ENCODE measurements around the gene SYNGR3.

SYNGR3 gene

DNA sequence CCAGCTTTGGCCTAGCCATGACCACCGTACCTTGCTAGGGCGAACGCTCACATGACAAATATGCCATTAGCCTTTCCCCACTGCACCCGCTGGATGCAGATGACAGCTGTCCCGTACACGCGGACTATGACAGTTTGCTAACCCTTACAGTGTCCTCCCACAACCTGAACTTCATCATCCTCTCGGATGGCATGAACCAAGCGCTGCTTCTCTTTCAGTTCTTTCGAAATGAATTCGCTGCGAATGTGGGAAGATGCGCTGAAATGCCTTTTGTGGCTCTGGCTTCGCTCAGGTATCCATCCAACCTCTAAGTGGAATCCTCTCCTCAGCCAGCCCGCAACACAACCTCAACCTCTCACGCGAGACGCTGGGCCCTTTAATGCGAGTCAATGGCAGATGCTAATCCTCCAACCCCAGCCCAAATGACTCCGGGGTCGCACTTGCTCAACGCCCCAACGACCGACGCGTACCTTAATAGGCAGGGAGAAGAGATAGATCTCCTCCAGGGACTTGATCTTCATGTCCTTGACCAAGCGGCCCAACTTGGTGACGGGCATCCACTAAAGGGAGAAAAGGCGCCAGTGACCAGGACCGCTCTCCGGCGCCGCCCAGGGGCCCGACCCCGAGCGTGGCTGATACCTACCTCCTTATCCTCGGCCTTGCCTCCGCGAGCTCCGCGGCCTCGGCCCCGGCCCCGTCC is 25.8 kb upstream of the SYNGR3 start:
- peaks cover 39% of the 10 kb centered on the region for H3K4me1 ChIP-seq (ENCODE audit: control insufficient read depth, low read length)
- peak overlapping the region; percentile 100 for H3K4me3 ChIP-seq (ENCODE audit: low read length)
- H4K20me1 ChIP-seq (ENCODE audit: control insufficient read depth, insufficient read depth, low read depth, low read length) = peaks cover 10% of the 10 kb centered on the region
- peak overlapping the region; percentile 99 for H3K4me2 ChIP-seq (ENCODE audit: low read length)
- TF ChIP-seq, protein P1, sequence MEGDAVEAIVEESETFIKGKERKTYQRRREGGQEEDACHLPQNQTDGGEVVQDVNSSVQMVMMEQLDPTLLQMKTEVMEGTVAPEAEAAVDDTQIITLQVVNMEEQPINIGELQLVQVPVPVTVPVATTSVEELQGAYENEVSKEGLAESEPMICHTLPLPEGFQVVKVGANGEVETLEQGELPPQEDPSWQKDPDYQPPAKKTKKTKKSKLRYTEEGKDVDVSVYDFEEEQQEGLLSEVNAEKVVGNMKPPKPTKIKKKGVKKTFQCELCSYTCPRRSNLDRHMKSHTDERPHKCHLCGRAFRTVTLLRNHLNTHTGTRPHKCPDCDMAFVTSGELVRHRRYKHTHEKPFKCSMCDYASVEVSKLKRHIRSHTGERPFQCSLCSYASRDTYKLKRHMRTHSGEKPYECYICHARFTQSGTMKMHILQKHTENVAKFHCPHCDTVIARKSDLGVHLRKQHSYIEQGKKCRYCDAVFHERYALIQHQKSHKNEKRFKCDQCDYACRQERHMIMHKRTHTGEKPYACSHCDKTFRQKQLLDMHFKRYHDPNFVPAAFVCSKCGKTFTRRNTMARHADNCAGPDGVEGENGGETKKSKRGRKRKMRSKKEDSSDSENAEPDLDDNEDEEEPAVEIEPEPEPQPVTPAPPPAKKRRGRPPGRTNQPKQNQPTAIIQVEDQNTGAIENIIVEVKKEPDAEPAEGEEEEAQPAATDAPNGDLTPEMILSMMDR (IDR thresholded peaks at IDR 0.05; ENCODE audit: low read depth, low read length, poor library complexity, severe bottlenecking) = peak; percentile 27
- no peak for TF ChIP-seq EZH2phosphoT487 (IDR thresholded peaks at IDR 0.05; ENCODE audit: borderline replicate concordance, low read length)
- peaks cover 43% of the 10 kb centered on the region for H3F3A ChIP-seq (ENCODE audit: control insufficient read depth, insufficient read depth)
- H3K27me3 ChIP-seq (ENCODE audit: control insufficient read depth, low read length) = no peaks in the 10 kb centered on the region
- peaks cover 68% of the 10 kb centered on the region for H3K79me2 ChIP-seq (ENCODE audit: control insufficient read depth, low read length)
- H3K9me3 ChIP-seq (ENCODE audit: control insufficient read depth, insufficient read depth, low read length) = no peaks in the 10 kb centered on the region
- H3K9me2 ChIP-seq (replicated peaks; ENCODE audit: control insufficient read depth, low read length) = no peaks in the 10 kb centered on the region
- peak overlapping the region; percentile 91 for H3K27ac ChIP-seq (ENCODE audit: low read depth, low read length)
- peaks cover 75% of the 10 kb centered on the region for H3K36me3 ChIP-seq (ENCODE audit: control insufficient read depth, low read length)

DNA sequence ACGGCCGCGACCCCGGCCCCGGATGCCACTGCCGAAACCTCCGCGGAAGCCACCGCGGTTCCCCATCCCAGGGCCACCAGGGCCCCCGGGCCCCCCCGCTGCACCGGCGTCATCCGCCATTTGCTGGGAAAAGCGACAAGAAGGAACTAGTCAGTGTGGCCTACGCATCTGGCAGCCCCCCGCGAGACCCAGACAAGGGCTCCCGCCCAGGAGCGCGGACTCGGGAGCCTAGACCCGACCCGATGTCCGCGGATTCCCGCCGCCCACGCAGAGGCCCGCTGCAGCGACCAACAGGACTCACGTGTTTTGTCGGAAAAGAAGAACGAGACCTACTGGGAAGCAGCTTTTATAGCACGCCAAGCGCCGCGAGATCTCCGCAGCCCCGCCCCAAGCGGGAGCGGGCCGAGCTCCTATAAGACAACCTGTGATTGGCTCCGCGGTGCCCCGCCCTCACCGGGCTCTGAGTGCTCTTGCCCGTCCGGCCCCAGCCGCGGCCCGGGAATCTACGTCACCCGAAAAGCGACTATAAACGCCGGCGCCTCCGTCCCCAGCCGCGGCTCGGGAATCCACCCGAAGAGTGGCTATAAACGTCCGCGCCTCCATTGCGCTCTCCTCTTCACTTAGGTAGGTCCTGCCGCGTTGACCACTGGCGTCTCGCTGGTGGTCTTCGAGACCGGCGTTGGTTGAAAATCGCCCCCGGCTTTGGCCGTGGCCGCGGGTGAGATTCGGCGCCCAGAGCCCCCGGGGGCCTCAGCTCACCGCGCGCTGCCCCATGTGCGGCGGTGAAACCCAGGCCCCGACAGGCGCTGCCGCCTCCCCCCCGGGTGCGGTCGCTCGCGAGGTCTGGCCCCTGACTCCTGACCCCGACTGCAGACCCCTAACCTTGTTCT is 25.0 kb upstream of the SYNGR3 start, which contains the start of gene RPS2:
Gene RPS2, minus strand, starts transcription at position 321 of the 890 bp plus-strand sequence. Its CDS starts 201 bp downstream, at position 120.
- Histone ChIP-seq H3K27ac (ENCODE audit: low read depth, low read length) (peak within 1 kb of the TSS; percentile 91), H3K4me1 (ENCODE audit: control insufficient read depth, low read length) (peaks cover 36% of the 10 kb centered on the region), H3K27me3 (ENCODE audit: control insufficient read depth, low read length) (no peaks in the 10 kb centered on the region), H3F3A (ENCODE audit: control insufficient read depth, insufficient read depth) (peaks cover 43% of the 10 kb centered on the region), H3K4me2 (ENCODE audit: low read length) (peak within 1 kb of the TSS; percentile 99), H3K79me2 (ENCODE audit: control insufficient read depth, low read length) (peaks cover 63% of the 10 kb centered on the region), H3K9me3 (ENCODE audit: control insufficient read depth, insufficient read depth, low read length) (no peaks in the 10 kb centered on the region), H3K36me3 (ENCODE audit: control insufficient read depth, low read length) (peaks cover 71% of the 10 kb centered on the region), H4K20me1 (ENCODE audit: control insufficient read depth, insufficient read depth, low read depth, low read length) (peaks cover 10% of the 10 kb centered on the region), H3K4me3 (ENCODE audit: low read length) (peak within 1 kb of the TSS; percentile 100), H3K9me2 (replicated peaks; ENCODE audit: control insufficient read depth, low read length) (no peaks in the 10 kb centered on the region)
- TF ChIP-seq EZH2phosphoT487 (IDR thresholded peaks at IDR 0.05; ENCODE audit: borderline replicate concordance, low read length) = no peak
- TF ChIP-seq, protein P1 (IDR thresholded peaks at IDR 0.05; ENCODE audit: low read depth, low read length, poor library complexity, severe bottlenecking) = no peak

DNA sequence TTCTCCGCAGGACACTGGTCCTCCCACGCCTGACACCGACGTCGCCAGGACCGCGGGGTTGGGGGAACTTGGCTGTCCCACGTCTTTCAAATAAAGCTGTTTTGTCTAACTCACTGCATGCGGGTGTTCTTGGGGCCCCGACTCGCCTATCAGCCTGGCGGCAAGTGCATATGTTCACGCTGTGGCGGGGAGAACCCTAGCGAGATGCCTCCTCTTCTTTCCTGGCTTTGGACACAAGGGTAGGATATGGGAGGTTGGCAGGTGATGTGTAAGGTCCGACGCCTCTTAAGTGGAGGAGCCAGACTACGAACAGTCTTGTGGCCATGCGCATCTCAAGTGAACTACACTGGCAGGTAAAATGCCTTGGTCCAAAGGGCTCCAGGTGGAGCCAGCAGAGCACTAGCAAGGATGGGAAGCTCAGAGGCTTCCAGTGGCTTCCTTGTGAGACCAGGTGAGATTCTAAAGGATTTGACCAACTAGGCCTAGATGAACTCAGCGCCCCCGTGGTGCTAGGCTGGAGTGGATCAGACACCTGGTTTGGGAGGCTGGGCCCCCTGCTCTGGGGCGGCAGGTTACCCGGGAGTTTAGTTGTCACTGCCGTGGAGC is 24.3 kb upstream of the SYNGR3 start:
- Histone ChIP-seq H3K79me2 (ENCODE audit: control insufficient read depth, low read length) (peaks cover 56% of the 10 kb centered on the region), H3K9me3 (ENCODE audit: control insufficient read depth, insufficient read depth, low read length) (no peaks in the 10 kb centered on the region), H3K4me1 (ENCODE audit: control insufficient read depth, low read length) (peaks cover 35% of the 10 kb centered on the region), H3K27me3 (ENCODE audit: control insufficient read depth, low read length) (no peaks in the 10 kb centered on the region), H3K36me3 (ENCODE audit: control insufficient read depth, low read length) (peaks cover 64% of the 10 kb centered on the region), H3F3A (ENCODE audit: control insufficient read depth, insufficient read depth) (peaks cover 44% of the 10 kb centered on the region), H3K9me2 (replicated peaks; ENCODE audit: control insufficient read depth, low read length) (no peaks in the 10 kb centered on the region), H3K4me2 (ENCODE audit: low read length) (peak overlapping the region; percentile 94), H3K4me3 (ENCODE audit: low read length) (peak overlapping the region; percentile 100), H4K20me1 (ENCODE audit: control insufficient read depth, insufficient read depth, low read depth, low read length) (peaks cover 10% of the 10 kb centered on the region), H3K27ac (ENCODE audit: low read depth, low read length) (peak overlapping the region; percentile 54)
- no peak for TF ChIP-seq EZH2phosphoT487 (IDR thresholded peaks at IDR 0.05; ENCODE audit: borderline replicate concordance, low read length)
- TF ChIP-seq, protein P1 (IDR thresholded peaks at IDR 0.05; ENCODE audit: low read depth, low read length, poor library complexity, severe bottlenecking) = no peak
